HG03060 (cell line): Measurements from ENCODE around the gene HLA-DPA1.
A peak's percentile ranks its signal among the peaks of the same experiment; 100 is the strongest.
"Not testable (repeated sequence)": the region's sequence is repeated elsewhere in the genome, so short reads cannot be mapped to it uniquely, and the experiment has no call there.

Source experiments
- ATAC-seq: cut with Tn5 transposase; IDR thresholded peaks from one replicate; pipeline ENCODE4 v1.9.1; 2021; ENCODE audit warnings: low read depth, moderate number of reproducible peaks; ENCODE audit not compliant: unreplicated experiment

HLA-DPA1 gene

DNA sequence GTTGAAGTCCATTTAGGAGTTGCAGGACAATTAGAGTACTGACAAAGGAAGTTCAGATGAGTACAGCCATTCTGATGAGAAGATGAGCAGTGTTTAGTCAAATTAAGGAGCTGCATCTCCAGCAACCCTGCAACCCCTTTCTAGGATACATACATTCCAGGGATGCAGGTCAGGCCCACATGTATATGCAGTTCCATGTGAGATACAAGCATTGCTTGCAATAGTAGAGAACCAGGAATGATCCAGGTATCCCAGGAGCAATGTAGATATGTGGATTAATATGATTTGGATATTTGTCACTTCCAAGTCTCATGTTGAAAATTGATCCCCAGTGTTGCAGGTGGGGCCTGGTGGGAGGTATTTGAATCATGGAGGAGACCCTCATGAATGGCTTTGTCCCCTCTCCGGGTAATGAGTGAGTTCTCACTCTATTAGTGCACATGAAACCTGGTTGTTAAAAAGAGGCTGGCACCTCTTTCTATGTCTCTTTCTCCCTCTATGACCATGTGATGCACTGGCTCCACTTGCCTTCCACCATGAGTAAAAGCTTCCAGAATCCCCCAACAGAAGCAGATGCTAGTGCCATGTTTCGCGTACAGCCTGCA, 6.4 kb downstream of the HLA-DPA1 start:
- ATAC-seq: no peak

- ATAC-seq: no peak
Measured at GRCh38 chr6:33065312-33065711, 8.1 kb downstream of the HLA-DPA1 start.

- ATAC-seq: no peak
Measured at GRCh38 chr6:33064723-33065122, 8.7 kb downstream of the HLA-DPA1 start.

DNA sequence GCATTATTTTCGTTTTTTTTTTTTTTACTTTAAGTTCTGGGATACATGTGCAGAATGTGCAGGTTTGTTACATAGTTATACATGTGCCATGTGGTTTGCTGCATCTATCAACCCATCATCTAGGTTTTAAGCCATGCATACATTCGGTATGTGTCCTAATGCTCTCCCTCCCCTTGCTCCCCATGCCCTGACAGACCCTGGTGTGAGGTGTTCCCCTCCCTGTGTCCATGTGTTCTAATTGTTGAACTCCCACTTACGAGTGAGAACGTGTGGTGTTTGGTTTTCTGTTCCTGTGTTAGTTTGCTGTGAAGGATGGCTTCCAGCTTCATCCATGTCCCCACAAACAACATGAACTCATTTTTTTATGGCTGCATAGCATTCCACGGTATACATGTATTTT, 10.0 kb downstream of the HLA-DPA1 start:
- not testable (repeated sequence) for ATAC-seq

- ATAC-seq: no peak
Measured at GRCh38 chr6:33061987-33062386, 11.5 kb downstream of the HLA-DPA1 start.

- ATAC-seq: no peak
Measured at GRCh38 chr6:33057222-33058150, 16.0 kb downstream of the HLA-DPA1 start.

DNA sequence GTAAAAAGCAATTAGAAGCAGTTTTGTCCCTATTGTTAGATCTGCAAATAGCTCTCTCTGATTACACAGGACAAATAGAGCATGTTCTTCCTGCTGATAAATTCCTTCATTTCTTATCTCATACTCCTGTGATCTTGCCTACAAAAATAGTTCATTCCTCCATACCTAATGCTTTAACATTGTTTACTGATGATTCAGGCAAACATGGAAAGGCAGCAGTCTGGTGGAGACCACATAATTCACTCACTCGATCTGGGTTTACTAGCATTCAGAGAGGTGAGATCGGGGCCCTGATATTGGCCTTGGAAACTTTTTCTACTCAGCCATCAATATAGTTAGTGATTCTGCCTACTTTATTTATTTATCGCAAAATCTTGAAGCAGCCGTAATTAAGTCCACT, 20.2 kb downstream of the HLA-DPA1 start:
- ATAC-seq: no peak

GRCh38 chr6:33052627-33053026, 20.8 kb downstream of the HLA-DPA1 start:
- ATAC-seq: no peak

GRCh38 chr6:33050014-33050810, 23.2 kb downstream of the HLA-DPA1 start:
- ATAC-seq: no peak

DNA sequence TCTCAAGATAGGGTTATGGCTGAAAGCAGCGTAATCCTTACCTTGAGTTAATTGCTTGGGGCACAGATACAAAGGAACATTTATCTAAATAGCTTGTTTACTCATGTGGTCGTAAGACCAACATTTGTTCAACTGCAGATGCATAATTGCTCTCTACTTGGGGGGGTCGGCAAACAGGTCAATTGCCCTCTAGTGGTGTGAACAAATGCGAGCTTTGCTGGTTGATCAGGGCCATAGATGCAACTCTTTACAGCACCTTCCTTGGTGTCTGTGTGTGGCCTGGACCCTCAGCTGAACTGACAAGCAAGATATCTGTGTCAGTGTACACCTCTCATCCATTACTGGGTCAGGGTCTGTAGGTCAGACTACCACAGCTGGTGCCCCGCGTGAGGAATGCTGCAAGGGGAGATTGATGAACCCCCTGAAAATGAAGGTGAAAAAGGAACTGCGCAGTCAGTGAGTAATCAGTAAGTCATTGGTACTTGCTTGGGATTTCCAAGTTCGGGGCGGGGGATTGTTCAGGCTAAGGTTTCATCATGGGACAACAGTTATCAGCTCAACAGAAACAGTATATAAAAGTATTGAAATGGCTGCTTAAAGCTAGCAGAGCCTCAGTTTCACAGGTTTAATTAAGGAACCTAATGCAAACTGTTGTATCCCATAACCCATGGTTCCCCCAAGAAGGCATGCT, 24.0 kb downstream of the HLA-DPA1 start:
- no peak for ATAC-seq

GRCh38 chr6:33040157-33040556, 33.3 kb downstream of the HLA-DPA1 start:
- ATAC-seq: no peak

DNA sequence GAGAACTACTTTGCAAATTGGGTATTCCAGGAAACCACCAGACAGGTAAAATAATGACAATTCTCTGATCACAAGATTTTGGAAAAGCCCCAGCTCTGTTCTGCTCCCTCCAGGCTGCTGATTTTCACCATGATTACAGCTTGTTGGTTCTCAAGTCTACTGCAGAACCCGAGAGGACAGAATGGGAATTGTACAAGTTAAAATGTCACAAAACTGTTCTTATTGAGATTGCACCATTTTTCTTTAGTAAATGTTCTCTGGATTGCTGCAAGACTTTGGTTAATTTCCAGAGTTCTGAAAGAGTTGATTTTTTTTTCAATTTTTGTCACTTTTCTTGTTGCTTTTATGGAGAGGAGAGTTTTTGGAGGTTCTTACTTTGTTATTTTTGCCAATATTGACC, 36.9 kb downstream of the HLA-DPA1 start:
- ATAC-seq: no peak

DNA sequence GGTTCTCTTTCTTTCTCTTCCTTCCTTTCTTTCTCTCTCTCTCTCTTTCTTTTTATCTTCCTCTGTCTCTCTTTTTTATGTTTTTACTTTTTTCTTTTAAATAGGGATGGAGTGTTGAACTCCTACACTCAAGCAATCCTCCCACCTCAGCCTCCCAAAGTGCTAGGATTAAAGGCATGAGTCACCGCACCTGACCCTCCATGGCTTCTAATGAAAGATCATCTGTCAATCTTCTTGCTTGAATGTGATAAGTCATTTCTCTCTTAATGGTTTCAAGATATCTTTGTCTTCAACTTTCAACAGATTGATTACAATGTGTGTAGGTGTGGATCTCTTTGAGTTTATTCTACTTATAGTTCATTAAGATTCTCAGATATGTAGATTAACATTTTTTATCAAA, 38.9 kb downstream of the HLA-DPA1 start:
- no peak for ATAC-seq

- ATAC-seq: no peak
Measured at GRCh38 chr6:33030245-33030644, 43.2 kb downstream of the HLA-DPA1 start.

GRCh38 chr6:33029328-33030184, 43.9 kb downstream of the HLA-DPA1 start:
- peak; percentile 28 for ATAC-seq

DNA sequence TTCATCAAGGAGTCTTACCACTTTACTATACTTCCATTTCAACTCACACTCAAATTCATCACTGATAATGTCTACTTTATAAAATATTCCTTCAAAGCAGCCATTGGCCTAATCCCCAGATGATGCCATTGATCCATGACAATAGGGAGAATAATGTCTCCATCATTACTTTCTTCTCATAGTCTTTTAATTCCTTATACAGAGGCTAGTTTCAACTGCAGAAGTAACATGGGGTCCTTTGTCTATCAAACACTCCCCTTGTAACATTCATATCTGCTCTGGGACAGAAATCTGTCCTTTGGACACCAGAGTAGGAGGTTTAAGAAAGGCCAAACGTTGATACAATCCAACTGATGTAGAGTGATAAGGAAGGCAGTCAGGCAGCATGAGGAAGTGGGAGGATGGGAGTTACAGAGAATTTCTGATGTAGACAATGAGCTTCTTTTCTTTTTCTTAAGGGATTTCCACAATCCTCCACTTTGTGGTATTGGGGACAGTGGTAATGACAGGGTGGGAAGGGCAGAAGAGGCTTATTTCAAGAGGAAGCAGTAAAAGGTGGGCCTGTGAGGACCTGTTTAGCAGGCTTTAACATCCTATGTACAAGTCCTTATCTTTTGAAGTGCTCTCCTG, 45.1 kb downstream of the HLA-DPA1 start:
- ATAC-seq: no peak

DNA sequence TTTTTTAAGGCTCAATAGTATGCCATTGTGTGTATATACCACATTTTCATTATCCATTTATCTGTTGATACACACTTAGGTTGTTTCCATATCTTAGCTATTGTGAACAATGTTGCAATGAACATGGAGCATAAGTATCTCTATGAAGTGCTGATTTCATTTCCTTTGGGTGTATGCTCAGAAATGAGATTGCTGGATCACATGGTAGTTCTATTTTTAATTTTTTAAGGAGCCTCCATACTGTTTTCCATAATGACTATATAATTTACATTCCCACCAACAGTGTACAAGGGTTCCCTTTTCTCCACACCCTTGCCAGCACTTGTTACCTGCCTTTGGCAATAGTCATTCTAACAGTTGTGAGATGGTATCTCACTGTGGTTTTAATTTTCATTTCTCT, 48.9 kb downstream of the HLA-DPA1 start:
- no peak for ATAC-seq

DNA sequence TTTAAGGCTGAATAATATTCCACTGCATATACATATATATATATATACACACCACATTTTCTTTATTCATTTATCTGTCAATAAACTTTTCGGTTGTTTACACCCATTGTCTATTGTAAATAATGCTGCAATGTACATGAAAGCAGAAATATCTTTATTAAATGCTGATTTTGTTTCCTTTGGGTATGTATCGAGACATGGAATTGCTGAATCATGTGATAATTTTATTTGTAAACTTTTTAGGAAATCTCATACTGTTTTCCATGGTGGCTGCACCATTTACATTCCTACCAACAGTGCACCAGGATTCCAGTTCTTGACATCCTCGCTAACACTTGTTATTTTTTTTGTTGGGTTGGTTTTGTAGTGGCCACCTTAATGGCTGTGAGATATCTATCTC, 49.9 kb downstream of the HLA-DPA1 start:
- ATAC-seq: no peak

DNA sequence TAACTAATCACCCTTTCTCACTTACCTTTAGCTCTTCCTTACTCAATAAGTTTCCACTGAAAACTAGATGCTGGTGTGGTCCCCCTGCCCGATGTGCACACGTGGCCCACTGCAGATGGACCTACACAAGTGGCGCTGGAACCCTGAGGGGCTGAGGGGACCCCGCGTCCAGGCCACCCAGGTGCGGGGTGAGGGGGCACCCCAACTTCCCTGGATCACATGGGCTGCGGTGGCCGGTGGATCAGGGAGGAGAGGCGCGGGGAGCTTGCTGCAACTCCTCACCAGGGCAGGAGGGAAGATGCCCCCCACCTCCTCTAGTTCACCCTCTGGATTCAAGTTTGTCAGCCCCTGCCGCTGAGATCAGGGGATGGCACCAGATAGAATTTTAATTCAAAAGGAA, 51.5 kb downstream of the HLA-DPA1 start:
- no peak for ATAC-seq
